HG02852 (cell line): ENCODE measurements around the gene PSMB1.
"Not testable (repeated sequence)": the region's sequence is repeated elsewhere in the genome, so short reads cannot be mapped to it uniquely, and the experiment has no call there.

Experiments used
- ATAC-seq: cut with Tn5 transposase; IDR thresholded peaks from one replicate; pipeline ENCODE4 v1.9.1; 2021; ENCODE audit warnings: mild to moderate bottlenecking, moderate library complexity; ENCODE audit not compliant: unreplicated experiment

Gene PSMB1

GRCh38 chr6:170536671-170537070, 16.4 kb downstream of the PSMB1 start:
- ATAC-seq: no peak

DNA sequence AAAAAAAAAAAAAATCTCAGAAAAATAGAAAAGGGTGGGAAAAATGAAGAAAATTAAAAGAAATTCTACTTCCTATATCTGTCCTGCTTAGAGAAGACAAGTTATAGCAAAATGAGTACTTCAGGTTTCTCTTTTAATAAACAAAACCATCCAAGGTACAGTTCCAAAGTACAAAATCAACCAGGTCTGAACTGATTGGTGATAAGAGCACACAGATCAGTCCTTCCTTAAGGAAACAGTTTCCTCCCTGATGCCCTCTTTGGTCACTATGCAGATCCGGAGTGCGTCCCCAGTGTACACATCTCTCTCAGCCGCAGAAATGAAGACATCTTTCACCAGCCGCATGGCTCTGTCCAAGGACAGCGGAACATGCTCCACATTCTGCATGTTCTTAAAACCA, 18.1 kb downstream of the PSMB1 start:
- ATAC-seq: no peak

DNA sequence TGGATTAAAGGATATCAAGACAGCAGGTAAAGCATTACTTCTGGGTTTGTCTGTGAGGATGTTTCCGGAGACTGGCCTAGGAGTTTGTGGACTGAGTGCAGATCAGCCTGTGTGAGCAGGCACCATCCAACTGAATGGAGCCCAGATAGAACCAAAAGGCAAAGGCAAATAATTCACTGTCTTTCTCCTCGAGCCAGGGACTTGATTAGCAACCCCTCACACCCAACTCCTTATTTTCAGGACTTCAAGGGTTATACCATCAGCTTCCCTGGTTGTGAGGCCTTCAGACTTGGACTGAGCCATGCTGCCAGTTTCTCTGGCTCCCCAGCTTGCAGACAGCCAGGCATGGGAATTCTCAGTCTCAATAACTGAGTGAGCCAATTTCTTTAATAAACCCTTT, 19.3 kb downstream of the PSMB1 start:
- no peak for ATAC-seq

GRCh38 chr6:170532867-170533488, 20.1 kb downstream of the PSMB1 start:
- ATAC-seq: no peak

DNA sequence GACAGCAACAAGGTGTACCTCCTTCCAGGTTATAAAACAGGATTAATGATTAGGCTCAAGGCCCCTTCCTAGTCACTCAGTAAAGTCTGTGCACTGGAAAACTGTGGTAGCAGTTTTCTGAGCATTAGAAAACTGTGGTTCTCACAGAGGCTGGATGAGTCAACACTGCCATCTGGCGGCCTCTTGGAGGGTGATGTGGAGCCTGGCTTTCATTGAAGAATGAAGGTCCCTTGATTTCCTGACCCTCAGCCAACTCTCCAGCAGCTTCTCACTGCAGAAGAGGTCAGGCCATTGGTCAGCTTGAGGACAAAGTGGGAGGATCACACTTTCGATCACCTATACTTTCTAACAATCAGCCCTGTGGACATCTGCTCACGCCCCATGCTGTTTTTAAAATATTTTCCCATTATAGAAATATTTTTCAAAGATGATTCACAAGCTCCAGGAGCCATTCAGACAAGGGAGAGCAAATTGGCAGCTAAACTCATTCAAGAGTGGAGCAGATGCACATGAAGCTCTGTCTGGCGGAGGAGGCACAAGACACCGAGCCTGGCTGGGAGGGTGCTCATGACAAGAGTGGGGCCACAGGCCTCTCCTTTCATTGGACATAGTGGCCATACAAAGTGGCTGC, 23.2 kb downstream of the PSMB1 start:
- peak; percentile 77 for ATAC-seq

DNA sequence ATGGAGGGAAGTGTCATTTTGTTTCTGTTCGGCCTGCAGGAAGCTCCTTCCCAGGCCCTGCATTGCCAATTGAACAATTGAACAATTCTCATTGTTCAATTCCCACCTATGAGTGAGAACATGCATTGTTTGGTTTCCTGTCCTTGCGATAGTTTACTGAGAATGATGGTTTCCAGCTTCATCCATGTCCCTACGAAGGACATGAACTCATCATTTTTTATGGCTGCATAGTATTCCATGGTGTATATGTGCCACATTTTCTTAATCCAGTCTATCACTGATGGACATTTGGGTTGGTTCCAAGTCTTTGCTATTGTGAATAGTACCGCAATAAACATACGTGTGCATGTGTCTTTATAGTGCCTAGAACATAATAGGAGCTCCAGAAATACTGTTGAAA, 25.1 kb downstream of the PSMB1 start:
- ATAC-seq: not testable (repeated sequence)

DNA sequence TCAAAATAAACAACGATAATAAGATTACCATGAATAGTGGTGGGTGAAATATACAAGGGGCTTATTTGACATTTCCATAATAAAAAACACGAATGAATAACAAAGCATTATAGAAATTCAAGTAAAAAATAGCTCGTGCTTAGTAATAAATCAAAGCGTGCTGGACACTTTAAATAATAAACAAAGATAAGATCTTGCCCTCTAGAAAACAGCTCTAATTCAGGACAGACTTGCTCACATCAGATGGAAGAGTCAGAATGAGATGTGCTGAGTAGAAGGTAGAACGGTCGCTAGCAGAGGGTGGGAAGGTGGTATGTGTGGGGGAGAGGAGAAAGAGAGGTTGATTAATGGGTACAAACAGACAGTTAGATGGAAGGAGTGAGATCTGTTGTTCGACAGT, 27.3 kb downstream of the PSMB1 start:
- no peak for ATAC-seq

GRCh38 chr6:170524172-170524502, 29.0 kb downstream of the PSMB1 start:
- no peak for ATAC-seq

- ATAC-seq: no peak
Measured at GRCh38 chr6:170523256-170524171, 29.6 kb downstream of the PSMB1 start.

DNA sequence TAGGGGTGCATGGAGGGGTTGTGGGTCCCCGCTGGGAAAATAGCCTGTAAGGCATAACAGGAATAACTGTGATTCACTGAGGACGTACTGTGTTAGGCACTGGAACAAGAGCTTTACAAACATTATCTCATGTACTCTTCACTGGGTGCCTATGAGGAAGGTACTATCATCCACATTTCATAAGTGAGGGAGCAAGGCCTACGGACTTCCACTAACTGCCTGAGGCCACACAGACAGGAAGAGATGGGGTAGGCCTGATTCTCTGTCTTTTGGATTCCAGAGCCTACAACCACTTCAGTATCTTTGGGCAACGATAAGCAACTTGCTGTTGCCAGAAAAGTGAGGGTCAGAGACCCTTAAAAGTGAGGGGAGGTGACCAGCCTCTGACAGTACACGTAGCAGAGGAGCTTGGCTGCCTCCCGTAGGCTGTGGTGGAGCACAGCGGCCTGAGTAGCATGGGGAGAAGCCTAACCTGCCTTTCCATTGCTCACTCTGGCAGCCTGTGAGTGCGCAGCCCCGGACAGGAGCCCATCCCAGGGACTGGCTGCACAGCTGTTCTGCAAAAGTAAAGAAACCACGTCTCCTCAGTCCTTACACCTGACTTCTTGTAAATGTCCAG, 30.4 kb downstream of the PSMB1 start:
- no peak for ATAC-seq

DNA sequence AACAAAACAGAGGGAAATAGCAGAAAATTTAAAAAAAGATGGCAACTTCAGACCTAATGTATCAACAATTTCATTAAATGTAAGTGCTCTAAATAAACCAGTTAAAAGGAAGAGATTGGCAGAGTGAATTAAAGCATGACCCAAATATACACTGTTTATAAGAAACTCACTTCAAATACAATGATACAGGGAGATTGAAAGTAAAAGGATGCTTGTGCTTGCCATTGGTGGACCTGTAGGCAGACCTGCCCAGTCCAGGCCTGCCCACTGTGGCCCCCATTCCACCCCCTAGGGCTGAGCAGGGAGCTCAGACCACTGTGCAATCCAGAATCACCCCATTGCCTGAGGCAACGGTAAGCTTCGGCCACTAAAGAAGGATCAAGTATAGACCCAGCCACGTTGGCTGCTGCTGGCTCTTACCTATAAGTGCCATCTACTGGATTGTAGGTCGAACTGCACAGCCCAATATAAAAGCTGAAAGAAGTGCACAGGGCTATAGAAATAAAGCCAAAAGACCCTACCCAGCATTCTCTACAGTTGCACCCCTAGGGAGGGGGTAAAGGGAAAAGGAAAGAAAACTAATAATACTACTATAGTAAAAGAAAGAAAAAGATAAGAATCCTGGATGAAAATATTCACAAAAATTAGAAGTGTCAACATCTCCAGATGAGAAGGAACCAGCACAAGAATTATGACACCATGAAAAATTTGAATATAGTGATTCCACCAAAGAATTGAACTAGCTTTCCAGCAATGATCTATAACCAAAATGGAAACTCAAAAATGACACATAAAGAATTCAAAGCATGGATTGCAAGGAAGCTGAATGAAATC, 36.1 kb downstream of the PSMB1 start:
- peak; percentile 97 for ATAC-seq

GRCh38 chr6:170514908-170515307, 38.2 kb downstream of the PSMB1 start:
- ATAC-seq: no peak

GRCh38 chr6:170512249-170512648, 40.9 kb downstream of the PSMB1 start:
- ATAC-seq: no peak

DNA sequence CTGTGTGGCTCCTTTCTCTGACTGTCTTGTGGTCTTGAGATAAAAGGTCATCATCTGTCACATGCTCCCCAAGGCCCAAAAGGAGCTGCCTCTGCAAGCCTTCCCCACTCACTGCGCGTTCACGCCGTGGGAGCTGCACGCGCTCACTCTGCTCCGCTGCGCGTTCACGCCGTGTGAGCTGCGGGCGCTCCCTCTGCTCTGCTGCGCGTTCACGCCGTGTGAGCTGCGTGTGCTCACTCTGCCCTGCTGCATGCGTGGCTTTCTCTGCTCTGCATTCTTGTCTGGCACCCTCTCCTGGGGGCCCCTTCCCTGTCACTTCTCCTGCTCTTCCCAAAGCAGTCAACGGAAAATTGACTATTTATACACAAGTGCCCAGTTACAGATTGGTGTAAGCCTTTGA, 42.5 kb downstream of the PSMB1 start:
- no peak for ATAC-seq

DNA sequence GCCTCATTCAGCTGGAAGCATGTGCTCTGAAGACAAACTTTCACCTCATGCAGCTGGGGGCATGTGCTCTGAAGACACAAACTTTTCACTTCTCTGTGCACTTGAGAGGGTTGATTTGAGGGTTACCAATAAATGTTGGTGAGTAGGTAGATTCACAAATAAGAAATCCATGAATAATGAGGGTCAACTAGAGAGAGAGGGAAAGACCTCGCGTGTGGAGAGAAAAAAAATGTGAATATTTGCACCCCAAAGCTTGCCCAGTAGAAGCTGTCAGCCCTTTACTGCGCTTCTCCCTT, 43.4 kb downstream of the PSMB1 start:
- ATAC-seq: no peak

- not testable (repeated sequence) for ATAC-seq
Measured at GRCh38 chr6:170508892-170509722, 44.0 kb downstream of the PSMB1 start.

DNA sequence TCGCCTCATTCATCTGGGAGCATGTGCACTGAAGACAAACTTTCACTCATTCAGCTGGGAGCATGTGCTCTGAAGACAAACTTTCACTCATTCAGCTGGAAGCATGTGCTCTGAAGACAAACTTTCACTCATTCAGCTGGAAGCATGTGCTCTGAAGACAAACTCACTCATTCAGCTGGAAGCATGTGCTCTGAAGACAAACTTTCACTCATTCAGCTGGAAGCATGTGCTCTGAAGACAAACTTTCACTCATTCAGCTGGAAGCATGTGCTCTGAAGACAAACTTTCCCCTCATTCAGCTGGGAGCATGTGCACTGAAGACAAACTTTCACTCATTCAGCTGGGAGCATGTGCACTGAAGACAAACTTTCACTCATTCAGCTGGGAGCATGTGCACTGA, 44.8 kb downstream of the PSMB1 start:
- not testable (repeated sequence) for ATAC-seq

- not testable (repeated sequence) for ATAC-seq
Measured at GRCh38 chr6:170507728-170508127, 45.4 kb downstream of the PSMB1 start.

DNA sequence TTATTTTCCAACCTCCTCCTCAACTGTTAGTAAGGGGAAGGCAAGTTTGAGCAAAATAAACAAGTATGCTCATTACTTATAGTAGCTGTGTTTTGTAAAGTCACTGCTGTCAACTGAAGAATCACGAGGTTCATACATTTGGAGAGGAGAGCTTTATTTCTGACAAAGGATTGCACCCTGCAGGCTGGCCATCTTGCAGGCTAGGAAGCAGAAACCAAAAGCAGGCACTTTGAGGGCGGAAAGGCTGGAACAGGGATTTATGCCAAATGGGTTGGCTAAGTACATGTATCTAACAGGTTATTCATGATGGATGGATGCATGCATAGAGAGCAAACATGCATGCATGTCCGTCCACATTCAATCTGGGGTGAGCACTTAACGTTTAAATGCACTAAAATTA, 46.7 kb downstream of the PSMB1 start:
- no peak for ATAC-seq

DNA sequence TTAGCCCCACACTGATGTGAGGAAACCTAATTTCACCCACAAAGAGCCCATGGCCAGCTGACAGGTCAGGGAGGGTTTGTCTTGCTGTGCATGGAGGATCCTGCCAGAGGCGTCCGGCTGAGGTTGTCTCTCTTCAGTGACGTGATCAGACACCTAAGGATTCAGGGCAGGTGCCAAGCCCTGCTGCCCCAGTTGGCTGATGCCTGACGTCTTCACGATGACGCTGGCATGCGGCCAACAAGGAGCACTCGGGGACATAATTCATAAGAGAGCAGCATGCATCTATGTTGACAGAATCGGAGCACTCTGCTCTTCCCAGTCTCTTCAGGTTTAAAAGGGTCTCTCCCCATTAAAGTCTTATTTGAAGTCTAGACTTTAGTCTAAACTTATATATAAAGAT, 47.8 kb downstream of the PSMB1 start:
- ATAC-seq: no peak
